Hepatocyte (in vitro differentiated cells): Measurements from ENCODE around the gene DGKG. TPM values are rescaled to one million over a fixed set of nuclear protein-coding genes. Genes with fewer than 3 reads are reported as not detected.
A peak's percentile ranks its signal among the peaks of the same experiment; 100 is the strongest.

Source experiments
- DNase-seq: peaks from one replicate; pipeline ENCODE4 v3.0.0-alpha.2; 2016; ENCODE audit warnings: low spot score
- H2AFZ ChIP-seq: fragments of 200-600 bp; sonication (generic); 2 replicates; pipeline ENCODE4 v1.6.0; 2016; ENCODE audit warnings: antibody characterized with exemption, mild to moderate bottlenecking
- H3K27ac ChIP-seq: fragments of 200-600 bp; sonication (generic); 2 replicates; pipeline ENCODE4 v1.5.1; 2016; ENCODE audit warnings: mild to moderate bottlenecking
- H3K27me3 ChIP-seq: fragments of 200-600 bp; sonication (generic); 2 replicates; pipeline ENCODE4 v1.6.1; 2016
- H3K36me3 ChIP-seq: fragments of 200-600 bp; sonication (generic); replicated peaks from 2 replicates; pipeline ENCODE4 v1.5.1; 2016; ENCODE audit warnings: low read depth; ENCODE audit not compliant: insufficient read depth
- H3K4me1 ChIP-seq: fragments of 200-600 bp; sonication (generic); 2 replicates; pipeline ENCODE4 v1.5.1; 2016; ENCODE audit warnings: mild to moderate bottlenecking, moderate library complexity; ENCODE audit not compliant: insufficient read depth
- H3K4me2 ChIP-seq: fragments of 200-600 bp; sonication (generic); 2 replicates; pipeline ENCODE4 v1.6.0; 2016
- H3K4me3 ChIP-seq: fragments of 200-600 bp; sonication (generic); 2 replicates; pipeline ENCODE4 v1.5.1; 2016; ENCODE audit warnings: mild to moderate bottlenecking
- H3K79me2 ChIP-seq: fragments of 200-600 bp; sonication (generic); 2 replicates; pipeline ENCODE4 v1.6.0; 2017; ENCODE audit warnings: mild to moderate bottlenecking
- H3K9me2 ChIP-seq: fragments of 200-600 bp; sonication (generic); replicated peaks from 2 replicates; pipeline ENCODE4 v1.6.0; 2017; ENCODE audit warnings: mild to moderate bottlenecking; ENCODE audit not compliant: insufficient read depth
- H3K9me3 ChIP-seq: fragments of 200-600 bp; sonication (generic); 2 replicates; pipeline ENCODE4 v1.5.1; 2016; ENCODE audit warnings: low read depth, mild to moderate bottlenecking
- H4K20me1 ChIP-seq: fragments of 200-600 bp; sonication (generic); 2 replicates; pipeline ENCODE4 v1.6.0; 2016; ENCODE audit warnings: mild to moderate bottlenecking; ENCODE audit not compliant: insufficient read depth, poor library complexity, severe bottlenecking
- CTCF ChIP-seq: fragments of 200-600 bp; sonication (generic); IDR thresholded peaks from 2 replicates; pipeline ENCODE4 v1.5.1; 2016; ENCODE audit warnings: antibody characterized with exemption, mild to moderate bottlenecking; ENCODE audit not compliant: poor library complexity
- EZH2 ChIP-seq: fragments of 200-600 bp; sonication (generic); IDR thresholded peaks from 2 replicates; pipeline ENCODE4 v1.6.1; 2016; ENCODE audit warnings: antibody characterized with exemption, mild to moderate bottlenecking, borderline replicate concordance
- EZH2phosphoT487 ChIP-seq: fragments of 200-600 bp; sonication (generic); IDR thresholded peaks from one replicate; pipeline ENCODE4 v1.6.1; 2018; ENCODE audit warnings: antibody characterized with exemption, mild to moderate bottlenecking, low read depth, moderate library complexity; ENCODE audit not compliant: unreplicated experiment, severe bottlenecking
- WGBS: methylation state at CpG from one replicate; pipeline ENCODE4 v1.1.6; 2016; ENCODE audit warnings: low lambda C conversion rate; ENCODE audit errors: missing lambda C conversion rate; 5-methylcytosine and 5-hydroxymethylcytosine counted together
- polyA plus RNA-seq: library from polyadenylated mRNA; unstranded; fragments of >200 nt; fragmentation: Nextera tagmentation; extraction: Ambion mirVana; gene quantifications from 2 replicates; pipeline ENCODE4 v1.2.1, GENCODE V29; 2016
- total RNA-seq: library from RNA; depleted of rRNA; stranded (reverse); fragments of >200 nt; gene quantifications from 2 replicates; pipeline ENCODE4 v1.2.3, GENCODE V29; 2014

The DGKG gene
- total and polyA plus RNA-seq, 2 experiments from 2014 or later, result not detected

DNA sequence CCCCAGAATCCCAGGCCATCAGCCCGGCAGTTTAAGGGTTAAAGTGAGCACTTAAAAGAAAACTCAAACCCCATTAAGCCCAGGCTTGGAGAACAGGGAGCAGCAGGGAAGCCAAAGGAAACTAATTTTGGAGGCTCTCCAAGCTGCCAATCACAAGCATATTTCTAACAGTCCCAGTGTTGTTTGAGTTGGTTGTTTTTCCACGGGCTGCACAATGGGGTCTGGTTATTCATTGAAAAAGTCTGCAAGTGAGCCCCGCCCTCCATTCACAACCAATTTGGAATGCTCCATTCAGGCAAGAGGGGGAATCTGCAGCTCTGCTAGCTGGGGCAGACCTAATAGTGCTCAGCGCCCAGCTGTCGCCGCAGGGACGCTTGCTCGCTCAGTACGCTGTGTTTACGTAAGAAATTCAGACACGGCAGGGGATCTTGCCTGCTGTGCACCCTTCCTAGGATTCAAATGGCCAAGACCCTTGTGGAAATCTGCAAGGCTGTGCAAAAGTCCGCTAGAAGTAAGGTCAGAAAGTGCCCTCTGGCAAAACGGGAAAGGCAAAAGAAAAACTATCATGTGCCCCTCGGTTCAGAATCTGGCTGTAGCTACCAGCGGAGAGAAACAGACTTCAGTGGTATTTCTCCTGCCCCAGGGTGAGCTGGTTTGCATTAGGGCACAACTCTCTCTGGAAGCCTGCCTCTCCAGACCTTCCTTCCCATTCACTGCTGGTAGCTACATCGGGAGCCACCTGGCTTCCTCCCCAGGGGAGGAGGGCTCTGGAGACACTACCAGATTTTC lies 264.2 kb downstream of the DGKG start:
- TF ChIP-seq EZH2phosphoT487, result no peak
- TF ChIP-seq EZH2, result no peak
- WGBS, result 1% methylated on average over 16 of the region's 16 CpGs
- Histone ChIP-seq H3K4me3 (no peak overlapping the region), H3K36me3 (no peaks in the 10 kb centered on the region), H3K9me2 (no peaks in the 10 kb centered on the region), H3K27me3 (no peaks in the 10 kb centered on the region), H3K4me2 (peak overlapping the region; percentile 77), H3K4me1 (peaks cover 27% of the 10 kb centered on the region), H3K79me2 (no peaks in the 10 kb centered on the region), H3K9me3 (no peaks in the 10 kb centered on the region), H4K20me1 (no peaks in the 10 kb centered on the region), H3K27ac (peak overlapping the region; percentile 17), H2AFZ (peak overlapping the region; percentile 4)
- peak; percentile 87 for DNase-seq

- no peaks in the 10 kb centered on the region for H3K79me2 ChIP-seq
- no peak for TF ChIP-seq EZH2phosphoT487
- TF ChIP-seq CTCF, result no peak
- no peak for TF ChIP-seq EZH2
- no peak for DNase-seq
- no peaks in the 10 kb centered on the region for H3K27me3 ChIP-seq
- peak overlapping the region; percentile 17 for H3K27ac ChIP-seq
- H2AFZ ChIP-seq, result no peak overlapping the region
- H3K4me2 ChIP-seq, result peak overlapping the region; percentile 77
- H3K36me3 ChIP-seq, result no peaks in the 10 kb centered on the region
- no peaks in the 10 kb centered on the region for H3K9me2 ChIP-seq
- H3K9me3 ChIP-seq, result no peaks in the 10 kb centered on the region
- no peak overlapping the region for H3K4me3 ChIP-seq
- no peaks in the 10 kb centered on the region for H4K20me1 ChIP-seq
- 19% methylated on average over 4 of the region's 4 CpGs for WGBS
- peaks cover 26% of the 10 kb centered on the region for H3K4me1 ChIP-seq
These were observed 264.7 kb downstream of the DGKG start for GRCh38 chr3:186097317-186097662.

Other genes starting within 250 kb of the DGKG start
- 0.92 and 1.9 TPM in 2 replicates for gene CRYGS, start 182.1 kb upstream of the DGKG start, total RNA-seq
- gene CRYGS, start 182.1 kb upstream of the DGKG start, polyA plus RNA-seq, result 0.89 and 2.2 TPM in 2 replicates
- 13.1 and 13.4 TPM in 2 replicates for gene TBCCD1, start 205.1 kb upstream of the DGKG start, total RNA-seq
- gene TBCCD1, start 205.1 kb upstream of the DGKG start, polyA plus RNA-seq, result 13.5 and 14.9 TPM in 2 replicates
- gene DNAJB11, start 208.5 kb upstream of the DGKG start, total RNA-seq, result 103 and 115 TPM in 2 replicates
- 148 and 149 TPM in 2 replicates for gene DNAJB11, start 208.5 kb upstream of the DGKG start, polyA plus RNA-seq